Measurements from ENCODE around the gene PIGX. TPM values are rescaled to one million over a fixed set of nuclear protein-coding genes. Genes with fewer than 3 reads are reported as not detected.

The PIGX gene
- 10 to 100 TPM; 15.6 to 16.2 TPM for total RNA-seq
- 10 to 100 TPM; 28.9 to 32.6 (median 32.1) TPM for polyA plus RNA-seq
- total RNA-seq, result 14.4 to 35.9 (median 31.8) reads per million in 6 experiments

GRCh38 chr3:196711838-196712513, at the start of gene PIGX, which contains the start of gene CEP19:
PIGX (plus strand) TSS chr3:196712377.
CEP19 (minus strand) TSS chr3:196712250; CDS start chr3:196708657, 3,593 bp downstream.
- Mint-ChIP-seq H3K9me3 (no peaks in the 10 kb centered on the region), H3K4me3 (peak within 1 kb of the TSS; percentile 85 to 98 (median 95)), H3K27ac (peak within 1 kb of the TSS; percentile 92 to 99 (median 98)), H3K4me1 (peaks cover 7 to 40% (median 28%) of the 10 kb centered on the region in 4 donors), H3K27me3 (no peaks in the 10 kb centered on the region), H3K36me3 (peaks cover 0 to 4% (median 0%) of the 10 kb centered on the region in 3 donors)
- POLR2A ChIA-PET, result interaction anchor here (0.8 to 2.5 kb wide), 5 partner anchors 14 to 230 kb away, joined by 3 to 36 read pairs (median 5); partner anchors contain the start of genes NCBP2 and PAK2
- DNase-seq, result peak; percentile 81 to 97 (median 92)
- peak; percentile 88 to 90 for ATAC-seq

- Mint-ChIP-seq H3K36me3 (peaks cover 0 to 18% (median 9%) of the 10 kb centered on the region in 3 donors), H3K27ac (peak overlapping the region in 1 of 10 donors; percentile 4), H3K4me1 (peaks cover 0 to 11% (median 2%) of the 10 kb centered on the region in 4 donors), H3K4me3 (no peak overlapping the region), H3K9me3 (no peaks in the 10 kb centered on the region), H3K27me3 (no peaks in the 10 kb centered on the region)
- no peak for DNase-seq
- ATAC-seq, result no peak
- POLR2A ChIA-PET, result no interaction called here
Measured at GRCh38 chr3:196662711-196663571, 49.2 kb upstream of the PIGX start.

GRCh38 chr3:196666001-196666867, 45.9 kb upstream of the PIGX start:
- no peaks in the 10 kb centered on the region for H3K9me3 Mint-ChIP-seq
- no peaks in the 10 kb centered on the region for H3K27me3 Mint-ChIP-seq
- H3K27ac Mint-ChIP-seq, result peak overlapping the region in 4 of 10 donors; percentile 45 to 65 (median 56)
- no peak overlapping the region for H3K4me3 Mint-ChIP-seq
- DNase-seq (no peak), ATAC-seq (no peak)
- POLR2A ChIA-PET, result no interaction called here
- H3K36me3 Mint-ChIP-seq, result peaks cover 0 to 6% (median 2%) of the 10 kb centered on the region in 3 donors
- peaks cover 7 to 27% (median 9%) of the 10 kb centered on the region in 4 donors for H3K4me1 Mint-ChIP-seq

- H3K4me3 Mint-ChIP-seq, result no peak overlapping the region
- POLR2A ChIA-PET, result no interaction called here
- no peaks in the 10 kb centered on the region for H3K9me3 Mint-ChIP-seq
- ATAC-seq, result no peak
- H3K27me3 Mint-ChIP-seq, result no peaks in the 10 kb centered on the region
- DNase-seq, result no peak
- H3K27ac Mint-ChIP-seq, result peak overlapping the region in 1 of 10 donors; percentile 21
- H3K4me1 Mint-ChIP-seq, result peaks cover 7 to 33% (median 13%) of the 10 kb centered on the region in 4 donors
- H3K36me3 Mint-ChIP-seq, result peaks cover 0 to 3% (median 0%) of the 10 kb centered on the region in 3 donors
Measured at GRCh38 chr3:196667056-196667825, 44.9 kb upstream of the PIGX start.

GRCh38 chr3:196670339-196670738, 41.8 kb upstream of the PIGX start:
- Mint-ChIP-seq H3K27me3 (no peaks in the 10 kb centered on the region), H3K36me3 (no peaks in the 10 kb centered on the region), H3K9me3 (no peaks in the 10 kb centered on the region), H3K4me3 (peak overlapping the region in 9 of 10 donors; percentile 33 to 61 (median 48)), H3K27ac (peak overlapping the region in 6 of 10 donors; percentile 7 to 78 (median 62)), H3K4me1 (peaks cover 7 to 36% (median 13%) of the 10 kb centered on the region in 4 donors)
- ATAC-seq, result no peak
- no peak for DNase-seq
- POLR2A ChIA-PET, result interaction anchor here (0.6 kb wide), 1 partner anchor 9 kb away, joined by 3 read pairs; no protein-coding TSS in a partner anchor

GRCh38 chr3:196673632-196674031, 38.5 kb upstream of the PIGX start:
- Mint-ChIP-seq H3K36me3 (no peaks in the 10 kb centered on the region), H3K27me3 (no peaks in the 10 kb centered on the region)
- POLR2A ChIA-PET, result no interaction called here

GRCh38 chr3:196677353-196677752, 34.8 kb upstream of the PIGX start:
- POLR2A ChIA-PET, result interaction anchor here (0.9 kb wide), 1 partner anchor 8 kb away, joined by 3 read pairs; no protein-coding TSS in a partner anchor
- no peak overlapping the region for H3K27ac Mint-ChIP-seq
- H3K4me3 Mint-ChIP-seq, result no peak overlapping the region
- H3K9me3 Mint-ChIP-seq, result peaks cover 0 to 3% (median 0%) of the 10 kb centered on the region in 9 donors
- H3K4me1 Mint-ChIP-seq, result peaks cover 0 to 14% (median 0%) of the 10 kb centered on the region in 4 donors
- DNase-seq, result no peak
- H3K36me3 Mint-ChIP-seq, result peaks cover 0 to 5% (median 0%) of the 10 kb centered on the region in 3 donors
- H3K27me3 Mint-ChIP-seq, result no peaks in the 10 kb centered on the region
- ATAC-seq, result no peak

More at GRCh38 chr3:196673632-196674031, 38.5 kb upstream of the PIGX start:
- no peaks in the 10 kb centered on the region for H3K9me3 Mint-ChIP-seq
- H3K27ac Mint-ChIP-seq, result peak overlapping the region in 1 of 10 donors; percentile 2
- no peak overlapping the region for H3K4me3 Mint-ChIP-seq
- ATAC-seq (no peak), DNase-seq (no peak)
- H3K4me1 Mint-ChIP-seq, result peaks cover 3 to 36% (median 13%) of the 10 kb centered on the region in 4 donors

GRCh38 chr3:196677931-196678330, 34.2 kb upstream of the PIGX start:
- Mint-ChIP-seq H3K4me1 (peaks cover 0 to 14% (median 0%) of the 10 kb centered on the region in 4 donors), H3K36me3 (peaks cover 0 to 6% (median 0%) of the 10 kb centered on the region in 3 donors), H3K27me3 (no peaks in the 10 kb centered on the region), H3K4me3 (no peak overlapping the region), H3K27ac (peak overlapping the region in 2 of 10 donors; percentile 44 to 52), H3K9me3 (peaks cover 0 to 4% (median 0%) of the 10 kb centered on the region in 9 donors)
- ATAC-seq (no peak), DNase-seq (no peak)
- POLR2A ChIA-PET, result no interaction called here

- H3K27ac Mint-ChIP-seq, result peak overlapping the region in 9 of 10 donors; percentile 36 to 93 (median 79)
- H3K4me3 Mint-ChIP-seq, result peak overlapping the region; percentile 50 to 76 (median 68)
- H3K36me3 Mint-ChIP-seq, result peaks cover 0 to 6% (median 0%) of the 10 kb centered on the region in 3 donors
- POLR2A ChIA-PET, result interaction anchor here (0.6 to 2.0 kb wide), 7 partner anchors 8 to 468 kb away, joined by 3 to 15 read pairs (median 4); no protein-coding TSS in a partner anchor
- H3K9me3 Mint-ChIP-seq, result peaks cover 0 to 4% (median 0%) of the 10 kb centered on the region in 9 donors
- DNase-seq (peak; percentile 32 to 80 (median 60)), ATAC-seq (peak; percentile 75 to 93)
- peaks cover 3 to 28% (median 15%) of the 10 kb centered on the region in 4 donors for H3K4me1 Mint-ChIP-seq
- H3K27me3 Mint-ChIP-seq, result no peaks in the 10 kb centered on the region
Measured at GRCh38 chr3:196684548-196685407, 27.4 kb upstream of the PIGX start.

GRCh38 chr3:196686436-196686835, 25.7 kb upstream of the PIGX start:
- Mint-ChIP-seq H3K36me3 (peaks cover 0 to 6% (median 0%) of the 10 kb centered on the region in 3 donors), H3K27me3 (no peaks in the 10 kb centered on the region), H3K9me3 (peaks cover 0 to 4% (median 0%) of the 10 kb centered on the region in 9 donors), H3K4me1 (peaks cover 3 to 28% (median 15%) of the 10 kb centered on the region in 4 donors), H3K4me3 (no peak overlapping the region), H3K27ac (peak overlapping the region in 7 of 10 donors; percentile 1 to 24 (median 5))
- DNase-seq, result no peak
- no peak for ATAC-seq
- POLR2A ChIA-PET, result interaction anchor here (0.9 kb wide), 1 partner anchor 78 kb away, joined by 3 read pairs; no protein-coding TSS in a partner anchor
